Esophagus squamous epithelium (tissue), 4 donors: ENCODE data around the gene CDKN2B-AS1.

ENCODE experiments used
- CTCF ChIP-seq, 6 experiments: fragments of 450-650 bp in 4 of 6; fragments of 200-600 bp in 2 of 6; sonication (generic) in 2 of 6; IDR thresholded peaks; one replicate each; pipeline ENCODE4 v1.5.1; 2016 to 2019; ENCODE audit warnings: antibody characterized with exemption in 6 of 6, mild to moderate bottlenecking in 4 of 6, moderate library complexity in 4 of 6
- POLR2A ChIP-seq, 4 donors: fragments of 450-650 bp; IDR thresholded peaks; one replicate each; pipeline ENCODE4 v1.6.1; 2017; ENCODE audit warnings: antibody characterized with exemption in 4 of 4, mild to moderate bottlenecking in 4 of 4, moderate library complexity in 3 of 4

DNA sequence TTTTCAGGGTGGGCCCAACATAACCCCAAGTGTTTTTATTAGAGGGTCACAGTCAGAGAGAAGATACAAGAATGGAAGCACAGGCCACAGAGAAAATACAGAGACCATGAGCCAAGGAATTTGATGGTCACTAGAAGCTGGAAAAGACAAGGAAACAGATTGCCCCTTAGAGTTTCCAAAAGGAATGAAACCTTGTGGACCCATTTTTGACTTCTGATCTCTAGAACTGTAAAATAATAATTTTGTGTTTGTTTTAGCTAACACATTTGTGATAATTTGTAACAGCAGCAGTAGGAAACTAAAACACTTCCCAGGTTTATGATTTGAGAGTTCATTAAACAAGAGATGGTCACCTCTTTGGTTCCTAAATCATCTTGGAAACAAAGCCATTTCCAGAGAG lies 22.2 kb upstream of the CDKN2B-AS1 start:
- TF ChIP-seq CTCF (IDR thresholded peaks at IDR 0.05) (no peak), POLR2A (IDR thresholded peaks at IDR 0.05) (no peak)
